ENCODE measurements around the gene NR3C2. TPM values are rescaled to one million over a fixed set of nuclear protein-coding genes. Genes with fewer than 3 reads are reported as not detected.

Gene NR3C2
- polyA plus RNA-seq, 1 experiment, result 0.18 TPM

DNA sequence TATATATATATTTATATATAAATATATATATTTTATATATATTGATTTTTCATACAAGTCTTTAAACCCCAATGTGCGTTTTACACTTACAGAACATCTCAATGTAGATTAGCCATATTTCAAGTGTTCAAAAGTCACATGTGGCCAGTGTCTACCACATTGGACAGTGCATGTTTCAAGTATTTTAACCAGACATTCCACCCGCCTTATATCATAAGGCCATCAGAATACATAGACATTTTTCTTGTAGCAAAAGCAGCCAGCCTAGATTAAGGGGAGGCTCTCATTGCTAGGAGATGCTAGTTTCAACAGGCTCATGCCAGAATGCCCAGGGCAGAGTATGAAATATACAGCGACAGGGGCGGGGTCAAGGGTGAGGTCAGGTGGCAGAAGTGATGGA, 202.0 kb downstream of the NR3C2 start:
- ChIA-PET CTCF (no interaction called here), POLR2A (no interaction called here)
- DNase-seq (ENCODE audit: low read depth), result no peak
- Histone ChIP-seq H3K36me3 (ENCODE audit: control insufficient read depth, insufficient read depth, low read length) (no peaks in the 10 kb centered on the region), H3K4me3 (ENCODE audit: low read depth, low read length) (no peak overlapping the region), H3K27me3 (ENCODE audit: control insufficient read depth, insufficient read depth, low read length) (peaks cover 1% of the 10 kb centered on the region; the same call in 1 of the 2 replicates)
- TF ChIP-seq CTCF (IDR thresholded peaks at IDR 0.05; ENCODE audit: insufficient read depth, low read depth, low read length), result no peak

GRCh38 chr4:148239494-148239985, 202.7 kb downstream of the NR3C2 start:
- Histone ChIP-seq H3K27me3 (ENCODE audit: control insufficient read depth, insufficient read depth, low read length) (peaks cover 1% of the 10 kb centered on the region; the same call in 1 of the 2 replicates), H3K36me3 (ENCODE audit: control insufficient read depth, insufficient read depth, low read length) (no peaks in the 10 kb centered on the region), H3K4me3 (ENCODE audit: low read depth, low read length) (no peak overlapping the region)
- DNase-seq (ENCODE audit: low read depth), result no peak
- ChIA-PET POLR2A (no interaction called here), CTCF (no interaction called here)
- TF ChIP-seq CTCF (IDR thresholded peaks at IDR 0.05; ENCODE audit: insufficient read depth, low read depth, low read length), result no peak

- Histone ChIP-seq H3K4me3 (ENCODE audit: low read depth, low read length) (no peak overlapping the region), H3K36me3 (ENCODE audit: control insufficient read depth, insufficient read depth, low read length) (no peaks in the 10 kb centered on the region), H3K27me3 (ENCODE audit: control insufficient read depth, insufficient read depth, low read length) (0 out of 2 replicates have a peak, but pooled peaks cover 1% of the 10 kb centered on the region)
- ChIA-PET CTCF (no interaction called here), POLR2A (no interaction called here)
- no peak for TF ChIP-seq CTCF (IDR thresholded peaks at IDR 0.05; ENCODE audit: insufficient read depth, low read depth, low read length)
- no peak for DNase-seq (ENCODE audit: low read depth)
Observed at GRCh38 chr4:148238811-148239493, 203.3 kb downstream of the NR3C2 start.

DNA sequence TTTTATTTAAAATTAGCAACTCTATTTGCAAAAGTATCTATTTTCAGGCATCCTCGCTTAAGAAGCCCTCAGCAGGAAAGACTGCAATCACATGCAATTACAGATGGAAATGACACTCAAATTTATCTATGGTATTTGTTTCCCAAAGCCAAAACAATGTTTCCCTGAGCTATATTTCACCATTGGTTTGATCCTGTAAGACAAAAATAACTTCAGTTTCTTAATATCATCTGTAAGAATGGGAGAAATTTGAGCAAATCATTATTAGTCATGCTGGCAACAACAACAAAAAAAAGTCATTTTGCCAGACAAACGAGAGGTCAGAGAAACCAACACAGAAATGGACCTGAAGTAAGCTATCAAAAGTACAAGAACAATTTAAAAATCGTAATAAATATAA, 204.1 kb downstream of the NR3C2 start:
- ChIA-PET POLR2A (no interaction called here), CTCF (no interaction called here)
- TF ChIP-seq CTCF (IDR thresholded peaks at IDR 0.05; ENCODE audit: insufficient read depth, low read depth, low read length), result no peak
- Histone ChIP-seq H3K36me3 (ENCODE audit: control insufficient read depth, insufficient read depth, low read length) (no peaks in the 10 kb centered on the region), H3K4me3 (ENCODE audit: low read depth, low read length) (no peak overlapping the region), H3K27me3 (ENCODE audit: control insufficient read depth, insufficient read depth, low read length) (0 out of 2 replicates have a peak, but pooled peaks cover 1% of the 10 kb centered on the region)
- no peak for DNase-seq (ENCODE audit: low read depth)

DNA sequence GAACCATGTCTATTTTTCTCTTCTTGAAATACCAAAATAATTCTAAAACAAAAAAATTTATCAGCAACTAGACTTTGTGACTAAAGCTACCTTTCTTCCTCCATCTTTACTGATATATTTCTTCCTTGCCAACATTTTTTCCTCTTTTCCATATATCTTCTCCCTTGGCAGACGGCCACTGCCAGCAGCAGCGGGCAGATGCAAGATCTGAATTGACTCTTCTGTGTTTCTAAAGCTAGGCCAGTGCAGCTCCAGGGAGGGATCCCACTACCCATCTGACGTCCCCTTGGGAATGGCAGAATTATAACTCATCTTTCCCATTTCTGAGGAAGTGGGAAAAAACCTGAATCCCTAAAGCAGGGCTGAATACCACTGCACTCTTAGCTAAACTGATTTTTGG, 206.4 kb downstream of the NR3C2 start:
- Histone ChIP-seq H3K4me3 (ENCODE audit: low read depth, low read length) (no peak overlapping the region), H3K36me3 (ENCODE audit: control insufficient read depth, insufficient read depth, low read length) (no peaks in the 10 kb centered on the region), H3K27me3 (ENCODE audit: control insufficient read depth, insufficient read depth, low read length) (0 out of 2 replicates have a peak, but pooled peaks cover 1% of the 10 kb centered on the region)
- POLR2A ChIA-PET, result no interaction called here
- CTCF ChIA-PET, result no interaction called here
- no peak for TF ChIP-seq CTCF (IDR thresholded peaks at IDR 0.05; ENCODE audit: insufficient read depth, low read depth, low read length)
- DNase-seq (ENCODE audit: low read depth), result no peak
